NCI-H1105 treated with DMSO at 0.1 percent for 48 hours (cell line): ENCODE measurements around the gene KCNIP3.

Experiments used
- DNase-seq: peaks from one replicate; lab custom pipeline; 2025; lab: John Stamatoyannopoulos, UW

KCNIP3 gene

DNA sequence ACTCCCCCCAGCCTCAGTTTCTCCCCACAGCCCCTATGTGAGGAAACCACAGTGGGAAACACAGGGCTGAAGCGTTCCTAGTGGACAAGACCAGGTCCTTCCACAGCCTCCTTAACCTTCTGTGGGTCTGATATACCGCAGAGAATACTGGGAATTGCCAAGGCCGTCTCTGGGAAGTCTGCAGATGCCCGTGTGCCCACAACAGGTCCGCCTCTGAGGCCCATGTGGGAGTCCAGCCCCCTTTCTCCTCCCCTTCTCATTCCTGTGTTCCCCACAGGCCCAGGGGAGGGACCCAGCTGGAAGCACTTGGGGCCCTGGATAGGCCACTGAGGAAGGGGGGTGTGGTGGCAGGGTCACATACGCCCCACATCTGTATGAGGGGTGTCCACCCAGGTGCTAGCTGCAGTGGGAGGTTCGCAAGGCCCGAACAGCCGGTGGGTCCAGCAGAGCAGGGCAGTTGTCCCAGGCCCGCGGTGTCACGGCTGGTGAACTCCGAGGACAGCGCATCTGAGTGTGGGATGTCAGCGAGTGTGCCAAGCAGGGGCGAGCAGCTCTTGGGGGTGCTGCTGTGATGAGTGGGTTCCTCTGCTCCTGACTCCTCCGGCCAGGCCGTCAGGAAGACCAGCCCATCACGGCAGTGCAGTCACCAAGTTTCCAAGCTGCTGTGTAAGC lies 2.4 kb upstream of the KCNIP3 start:
- DNase-seq = no peak

DNA sequence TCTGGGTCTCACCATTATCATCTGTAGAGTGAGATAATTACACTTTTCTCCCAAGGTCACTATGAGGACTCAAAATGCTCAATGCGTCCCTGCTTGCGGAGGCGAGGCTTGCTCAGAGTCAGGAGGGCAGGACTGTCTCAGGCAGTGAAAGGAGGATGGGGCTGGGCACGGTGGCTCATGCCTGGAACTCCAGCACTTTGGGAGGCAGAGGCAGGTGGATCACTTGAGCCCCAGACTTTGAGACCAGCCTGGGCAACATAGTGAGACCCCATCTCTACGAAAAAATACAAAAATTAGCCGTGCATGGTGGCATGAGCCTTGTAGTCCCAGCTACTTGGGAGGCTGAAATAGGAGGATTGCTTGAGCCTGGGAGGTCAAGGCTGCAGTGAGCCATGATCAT lies 1.8 kb upstream of the KCNIP3 start:
- DNase-seq = no peak

DNA sequence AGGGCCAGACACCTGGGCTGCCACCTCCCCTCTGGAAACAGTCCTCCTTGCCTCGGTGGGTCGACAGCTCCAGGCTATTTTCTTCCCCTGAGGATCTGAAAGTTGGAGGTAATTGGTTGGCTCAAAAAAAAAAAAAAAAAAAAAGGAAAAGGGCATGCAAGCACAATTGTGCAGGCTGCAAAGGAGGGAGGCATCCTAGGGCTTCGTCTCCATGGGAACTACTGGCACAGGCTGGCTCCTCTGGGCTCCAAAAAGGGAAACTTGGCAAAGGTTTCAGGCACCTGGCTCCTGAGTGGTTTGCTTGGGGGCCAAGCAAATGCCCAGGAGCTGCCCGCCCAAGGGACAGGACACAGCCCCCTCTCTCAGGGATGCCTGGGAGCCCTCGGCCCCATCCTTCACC lies 1.1 kb upstream of the KCNIP3 start:
- peak; percentile 96 for DNase-seq

DNA sequence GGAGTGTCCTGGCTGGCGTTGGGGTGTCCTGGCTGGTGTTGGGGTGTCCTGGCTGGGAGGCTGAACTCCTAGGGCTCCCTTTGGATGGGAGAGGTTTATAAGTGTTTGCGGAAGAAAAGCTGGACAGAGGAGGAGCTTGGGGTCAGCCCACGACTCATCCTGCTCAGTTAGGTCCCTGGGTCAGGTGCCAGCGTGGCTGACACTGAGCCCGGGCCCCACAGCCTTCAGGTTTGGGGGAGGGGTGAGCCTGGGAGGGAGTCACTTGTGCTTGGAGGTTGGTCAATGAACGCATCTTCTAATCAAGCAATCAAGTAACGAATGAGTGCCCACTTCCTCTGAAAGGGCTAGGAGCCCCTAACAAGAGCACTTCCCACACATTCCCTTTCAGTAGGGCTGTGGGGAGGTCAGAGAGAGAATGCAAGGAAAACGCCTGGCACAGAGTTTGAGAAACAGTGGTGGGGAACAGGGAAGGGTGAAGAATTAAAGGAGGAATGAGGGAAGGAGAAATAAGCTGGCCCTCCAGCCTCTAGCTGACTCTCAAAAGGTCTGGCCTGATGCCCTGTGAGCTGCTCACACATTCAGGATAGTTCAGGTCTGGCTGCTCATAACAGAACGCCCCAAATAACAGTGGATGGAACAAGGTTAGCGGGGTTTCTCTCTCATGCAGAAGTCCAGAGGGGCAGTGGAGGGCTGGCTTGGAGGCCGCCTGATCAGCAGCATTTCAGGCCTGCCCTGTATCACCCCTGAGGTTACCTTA lies 670 bp downstream of the KCNIP3 start:
- no peak for DNase-seq

DNA sequence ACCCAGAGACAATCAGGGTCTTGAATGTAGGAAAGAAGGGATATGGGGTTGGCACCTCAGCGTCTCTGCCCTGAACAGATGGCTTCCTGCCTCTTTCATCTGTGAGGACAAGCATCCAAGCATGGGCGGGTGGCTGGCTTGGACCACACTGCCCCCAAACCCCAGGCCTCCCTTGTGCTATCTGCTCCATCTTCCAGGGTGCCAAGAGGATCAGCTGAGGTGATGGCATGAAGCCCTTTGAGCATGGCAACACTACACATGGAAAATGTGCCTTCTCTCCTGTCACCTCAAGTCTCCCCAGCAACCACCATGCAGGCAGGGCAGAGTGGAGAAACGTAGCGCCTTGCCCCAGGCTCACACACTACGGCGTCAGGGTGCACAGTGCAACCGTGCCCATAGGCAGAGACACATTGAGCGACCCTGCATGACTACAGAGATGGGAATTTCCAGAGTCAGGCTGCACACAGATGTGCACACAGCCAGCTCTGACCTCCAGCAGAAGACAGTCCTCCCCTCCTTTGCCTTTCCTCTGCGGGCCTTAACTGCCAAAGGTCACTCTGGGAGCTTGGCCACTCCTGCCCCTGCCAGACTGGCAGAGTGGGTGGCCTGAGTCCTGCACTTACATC lies 1.5 kb downstream of the KCNIP3 start:
- no peak for DNase-seq

DNA sequence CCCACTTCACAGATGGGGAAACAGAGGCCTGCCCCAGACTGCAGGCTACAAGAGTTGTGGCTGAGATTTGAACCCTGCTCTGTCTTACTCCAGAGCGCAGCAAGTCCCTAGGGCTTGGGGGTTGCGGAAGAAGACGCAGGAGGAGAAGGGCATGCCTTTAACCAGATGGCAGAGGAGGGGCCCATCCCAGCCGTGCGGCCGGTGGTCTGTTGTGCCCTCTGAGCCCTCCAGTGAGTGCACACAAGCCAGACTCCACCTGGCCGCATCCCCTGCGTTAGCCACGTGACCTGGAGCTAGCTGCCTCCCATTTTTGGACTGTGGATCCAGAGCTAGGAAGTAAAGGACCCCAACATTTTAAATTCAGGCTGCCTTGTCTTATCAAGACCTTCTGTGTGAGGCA lies 2.8 kb downstream of the KCNIP3 start:
- peak; percentile 68 for DNase-seq

DNA sequence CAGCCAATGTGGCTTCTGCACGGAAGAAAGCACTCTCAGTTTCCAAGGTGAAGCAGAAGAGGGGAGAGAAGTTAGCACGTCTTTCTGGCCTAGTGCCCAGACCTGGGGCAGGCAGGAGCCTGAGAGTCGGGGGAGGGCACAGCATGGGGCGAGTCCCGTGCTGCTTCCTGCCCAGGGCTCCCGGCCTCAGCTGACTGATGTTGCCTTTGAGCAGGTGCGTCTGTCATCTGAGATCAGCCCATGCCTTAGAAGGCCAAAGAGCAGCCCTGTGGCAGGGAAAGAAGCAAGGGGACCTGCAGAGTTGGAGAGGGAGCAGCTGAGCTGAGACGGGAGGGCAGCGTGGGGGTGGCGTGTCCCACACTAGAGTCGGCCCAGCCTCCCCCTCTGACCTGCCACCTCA lies 3.3 kb downstream of the KCNIP3 start:
- peak; percentile 89 for DNase-seq

DNA sequence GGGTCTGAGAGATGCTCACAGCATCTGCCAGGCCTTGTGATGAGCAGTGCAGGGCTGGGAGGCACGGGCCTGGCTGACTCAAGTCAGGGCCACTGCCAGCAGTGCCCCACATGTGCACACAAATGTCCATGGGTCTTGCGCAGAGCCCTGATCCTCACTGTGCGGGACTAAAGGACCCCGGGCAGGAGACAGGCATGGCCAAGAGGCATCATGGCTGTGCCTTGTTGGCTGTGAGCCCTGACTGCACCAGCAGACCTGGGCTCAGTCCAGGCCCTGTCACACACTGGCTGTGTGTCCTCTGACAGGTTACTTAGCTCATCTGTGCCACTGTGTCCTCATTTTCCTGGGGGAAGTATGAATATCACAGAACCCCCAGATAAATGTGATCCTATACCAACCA lies 4.0 kb downstream of the KCNIP3 start:
- no peak for DNase-seq

DNA sequence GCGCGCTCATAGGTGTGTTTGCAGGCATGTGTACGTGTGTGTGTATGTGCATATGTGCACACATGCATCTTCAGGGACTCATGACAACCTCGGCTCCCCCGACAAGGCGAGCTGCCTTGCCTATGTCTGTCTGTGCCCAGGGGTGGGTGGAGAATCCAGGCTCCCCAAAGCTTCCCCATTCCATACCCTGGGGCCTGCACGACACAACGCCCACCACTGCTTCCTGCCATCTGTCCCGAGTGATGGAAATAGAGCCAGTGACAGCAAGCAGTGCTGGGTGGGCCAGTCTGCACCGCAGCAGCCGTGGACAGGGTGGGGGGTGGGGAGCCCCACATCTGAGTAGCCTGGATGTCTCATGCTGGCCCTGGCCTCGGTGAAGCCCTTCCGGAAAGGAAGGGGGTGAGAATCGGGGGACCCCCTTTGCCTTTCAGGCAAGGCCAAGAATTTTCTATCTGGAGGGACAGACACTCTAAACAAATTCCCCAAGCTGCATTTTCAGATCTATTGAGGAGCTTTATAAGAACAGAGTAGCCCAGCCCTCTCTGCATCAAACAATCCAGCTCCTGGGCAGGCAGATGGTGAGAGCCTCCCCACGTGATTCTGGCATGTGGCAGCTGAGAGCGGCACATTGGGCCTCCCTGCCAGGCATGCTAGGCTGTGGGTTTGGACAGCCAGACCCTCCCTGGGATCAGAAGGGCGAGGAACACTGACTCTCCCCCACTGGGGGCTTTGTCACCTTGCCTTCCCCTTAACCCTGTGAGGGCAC lies 4.9 kb downstream of the KCNIP3 start:
- no peak for DNase-seq

DNA sequence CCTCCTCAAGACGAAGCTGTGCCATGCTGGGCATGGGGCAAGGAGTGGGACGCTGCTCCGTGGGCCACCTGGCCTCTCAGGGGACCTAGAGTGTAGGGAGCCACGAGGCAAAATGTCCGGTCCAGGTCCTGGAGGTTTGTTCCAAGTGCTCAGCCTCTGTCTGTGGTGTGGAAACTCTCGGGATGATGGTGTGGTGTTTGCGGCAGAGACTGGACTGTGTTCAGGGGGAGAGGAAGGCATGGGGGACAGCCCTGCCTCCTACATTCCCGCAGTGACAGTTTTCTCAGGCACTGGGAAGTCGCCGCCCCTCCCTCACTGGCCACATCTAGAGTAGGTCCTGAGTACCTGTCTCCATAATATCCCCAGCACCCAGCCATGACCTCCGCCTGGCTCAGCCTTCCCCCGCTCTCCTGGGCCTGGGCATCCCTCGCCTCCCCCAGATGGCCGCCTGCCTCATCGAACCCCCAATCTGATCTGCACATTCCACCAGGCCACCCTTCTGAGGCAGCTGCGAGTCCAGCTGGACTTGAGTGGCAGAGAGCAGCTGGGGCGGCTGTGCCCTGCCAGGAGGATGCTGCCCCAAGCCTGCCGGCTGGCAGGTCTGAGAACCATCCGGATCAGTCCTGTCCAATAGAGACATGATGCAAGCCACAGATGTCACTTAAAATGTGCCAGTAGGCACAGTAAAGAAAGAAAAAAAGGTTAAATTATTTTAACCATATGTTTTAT lies 6.2 kb downstream of the KCNIP3 start:
- no peak for DNase-seq

DNA sequence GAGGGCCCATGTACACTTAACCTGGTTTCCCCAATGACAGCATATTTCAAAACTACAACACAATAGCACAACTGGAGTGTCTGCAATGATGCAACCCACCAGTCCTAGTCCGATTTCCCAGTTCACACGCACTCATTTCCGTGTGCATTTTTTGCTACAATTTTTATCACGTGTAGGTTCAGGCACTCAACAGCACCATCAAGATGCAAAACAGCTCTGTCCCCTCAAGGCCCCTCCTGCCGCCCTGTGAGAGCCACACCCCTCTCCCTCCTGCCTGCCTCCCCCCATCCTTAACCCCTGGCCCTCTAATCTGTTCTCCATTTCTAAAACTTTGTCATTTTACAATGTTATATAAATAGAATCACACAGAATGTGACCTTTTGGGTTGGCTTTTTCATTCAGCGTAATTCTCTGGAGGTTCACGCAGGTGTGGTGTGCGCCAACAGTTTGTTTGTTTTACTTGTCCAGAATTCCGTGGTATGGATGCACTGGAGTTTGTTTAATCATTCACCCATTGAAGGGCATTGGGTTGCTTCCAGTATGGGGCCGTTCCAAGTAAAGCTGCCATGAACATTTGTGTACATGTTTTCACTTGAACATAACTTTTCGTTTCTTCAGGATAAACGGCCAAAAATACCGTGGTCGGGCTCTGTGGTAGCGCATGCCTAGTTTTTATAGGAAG lies 8.4 kb downstream of the KCNIP3 start:
- DNase-seq = peak; percentile 15

DNA sequence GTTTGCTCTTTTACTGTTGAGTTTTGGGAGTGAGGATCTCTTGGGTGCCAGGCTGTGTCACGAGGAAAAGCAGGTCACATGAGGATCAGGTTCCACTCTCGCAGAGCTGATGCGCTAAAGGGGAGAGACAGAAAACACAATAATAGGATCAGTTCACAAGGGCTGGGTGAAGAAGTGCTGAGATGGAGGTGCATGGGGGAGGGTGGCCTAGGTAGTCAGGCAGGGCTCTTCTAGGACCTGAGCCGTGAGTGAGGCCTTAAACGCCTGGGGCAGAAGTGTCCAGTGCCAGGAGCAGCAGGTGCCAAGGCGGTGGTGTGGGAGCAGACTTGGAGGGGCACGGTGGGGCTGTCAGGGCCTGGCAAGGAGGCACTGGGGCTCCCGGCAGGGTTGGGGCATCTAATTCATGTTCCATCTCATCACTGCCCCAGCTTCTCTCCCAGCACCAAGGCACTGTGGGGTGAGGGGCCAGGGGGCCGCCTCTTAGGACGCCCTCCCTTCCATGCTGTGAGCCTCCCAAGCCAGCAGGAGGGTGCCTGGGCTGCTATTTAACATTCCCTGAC lies 9.3 kb downstream of the KCNIP3 start:
- DNase-seq = no peak

DNA sequence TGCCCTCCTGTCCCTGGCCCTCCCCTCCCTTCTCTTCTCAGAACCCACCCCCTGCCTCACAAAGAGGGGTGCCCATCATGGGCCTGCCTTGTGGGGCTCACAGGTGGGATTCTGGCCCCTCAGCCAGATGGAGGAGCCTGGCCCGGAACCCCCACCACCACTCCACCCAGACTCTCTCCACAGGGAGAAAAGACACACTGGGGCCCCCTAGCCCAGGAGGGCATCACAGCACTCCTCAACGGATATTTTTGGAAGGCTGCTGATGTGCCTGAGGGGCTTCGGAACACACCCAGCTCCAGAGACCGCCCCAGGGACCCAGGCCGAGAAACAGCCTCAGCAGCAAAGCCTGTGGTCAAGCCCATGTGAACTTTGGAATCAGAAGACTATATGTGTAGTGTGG lies 9.9 kb downstream of the KCNIP3 start:
- DNase-seq = no peak

DNA sequence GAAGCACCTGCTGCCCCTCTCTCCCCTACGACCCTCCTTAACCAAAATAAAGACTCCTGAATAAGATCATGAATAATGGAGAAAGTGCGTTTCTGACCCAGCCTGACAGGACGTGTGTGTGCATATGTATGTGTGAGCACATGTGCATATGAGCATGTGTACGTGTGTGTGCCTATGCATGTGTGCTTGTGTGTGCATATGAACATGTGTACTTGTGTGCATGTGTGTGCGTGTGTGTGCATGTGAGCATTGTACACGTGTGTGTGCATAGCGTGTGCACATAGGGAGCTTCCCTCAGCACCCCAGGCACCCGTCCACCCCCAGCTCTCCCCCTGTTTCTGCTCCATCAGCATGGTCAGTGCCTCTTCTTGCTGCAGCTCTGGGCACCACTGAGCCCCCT lies 10.7 kb downstream of the KCNIP3 start:
- no peak for DNase-seq

DNA sequence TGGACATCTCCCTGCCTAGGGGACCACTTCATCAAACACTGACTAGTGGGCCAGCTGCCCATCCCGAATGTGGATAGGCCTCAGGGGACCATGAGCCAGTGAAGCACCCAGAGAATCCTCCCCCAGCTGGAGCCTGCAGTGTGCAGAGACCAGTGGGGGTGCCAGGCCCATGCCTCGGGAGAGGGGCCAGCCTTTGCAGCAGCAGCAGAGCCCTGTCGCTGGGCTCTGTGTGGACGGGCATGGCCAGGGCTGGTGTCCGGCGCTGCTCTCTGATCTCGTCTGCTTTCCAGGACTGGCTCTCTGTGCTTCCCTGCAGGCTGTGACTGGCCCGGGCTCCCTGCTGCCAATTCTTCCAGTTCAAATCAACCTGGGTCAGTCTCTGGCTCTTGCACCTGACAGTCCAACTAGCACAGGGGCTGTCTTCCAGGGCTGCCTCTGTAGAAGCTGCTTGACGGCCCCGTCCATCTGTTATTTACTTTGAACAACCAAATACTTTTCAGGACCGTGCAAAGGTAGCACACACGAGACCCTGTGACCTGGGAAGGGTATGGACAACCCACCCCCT lies 11.4 kb downstream of the KCNIP3 start:
- DNase-seq = no peak

DNA sequence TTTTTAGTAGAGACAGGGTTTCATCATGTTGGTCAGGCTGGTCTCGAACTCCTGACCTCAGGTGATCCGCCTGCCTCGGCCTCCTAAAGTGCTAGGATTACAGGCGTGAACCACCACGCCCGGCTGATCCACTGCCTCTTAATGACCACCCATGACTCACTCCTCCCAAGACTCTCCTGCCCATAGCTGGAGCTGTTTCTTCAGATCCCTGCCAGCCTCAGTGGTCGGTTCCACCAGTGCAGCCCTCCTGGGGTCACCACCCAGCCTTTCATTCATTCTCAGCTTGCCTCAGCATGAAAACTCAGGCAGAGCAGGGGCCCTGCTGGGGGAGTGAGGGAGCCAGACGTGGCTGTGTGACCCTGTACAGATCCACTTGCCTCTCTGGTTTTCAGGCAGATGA lies 12.5 kb downstream of the KCNIP3 start:
- no peak for DNase-seq

DNA sequence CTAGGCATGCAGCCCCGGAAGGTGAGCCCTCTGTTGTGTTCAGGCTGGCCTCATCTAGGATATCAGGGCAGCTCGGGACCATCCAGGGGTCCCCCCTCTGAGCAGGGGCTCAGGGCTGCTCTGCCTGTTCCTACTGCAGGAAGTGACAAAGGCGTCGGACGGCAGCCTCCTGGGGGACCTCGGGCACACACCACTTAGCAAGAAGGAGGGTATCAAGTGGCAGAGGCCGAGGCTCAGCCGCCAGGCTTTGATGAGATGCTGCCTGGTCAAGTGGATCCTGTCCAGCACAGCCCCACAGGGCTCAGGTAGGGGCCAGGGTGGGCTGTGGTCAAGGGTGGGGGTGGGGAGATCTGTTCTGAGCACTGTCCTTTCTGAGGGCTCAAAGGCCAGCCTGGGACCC lies 13.1 kb downstream of the KCNIP3 start:
- DNase-seq = no peak

DNA sequence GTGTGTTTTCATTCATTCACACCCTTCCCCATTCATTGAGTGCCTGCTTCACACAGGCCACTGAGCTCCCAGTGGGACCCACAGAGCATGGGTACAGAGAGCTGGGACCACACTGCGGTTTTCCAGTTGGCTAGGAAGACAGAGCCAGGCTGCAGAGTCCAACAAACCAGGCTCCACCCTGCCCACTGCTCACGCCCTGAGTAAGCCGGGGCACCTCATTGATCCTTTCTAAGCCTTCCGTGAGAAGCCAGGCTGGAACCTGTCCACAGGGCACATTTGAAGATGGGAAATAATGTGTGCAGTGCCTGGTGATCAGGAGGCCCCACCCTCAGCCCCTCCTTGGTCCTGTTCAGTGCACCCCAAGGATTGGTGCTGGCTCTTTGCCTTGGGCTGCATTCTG lies 13.5 kb downstream of the KCNIP3 start:
- no peak for DNase-seq

DNA sequence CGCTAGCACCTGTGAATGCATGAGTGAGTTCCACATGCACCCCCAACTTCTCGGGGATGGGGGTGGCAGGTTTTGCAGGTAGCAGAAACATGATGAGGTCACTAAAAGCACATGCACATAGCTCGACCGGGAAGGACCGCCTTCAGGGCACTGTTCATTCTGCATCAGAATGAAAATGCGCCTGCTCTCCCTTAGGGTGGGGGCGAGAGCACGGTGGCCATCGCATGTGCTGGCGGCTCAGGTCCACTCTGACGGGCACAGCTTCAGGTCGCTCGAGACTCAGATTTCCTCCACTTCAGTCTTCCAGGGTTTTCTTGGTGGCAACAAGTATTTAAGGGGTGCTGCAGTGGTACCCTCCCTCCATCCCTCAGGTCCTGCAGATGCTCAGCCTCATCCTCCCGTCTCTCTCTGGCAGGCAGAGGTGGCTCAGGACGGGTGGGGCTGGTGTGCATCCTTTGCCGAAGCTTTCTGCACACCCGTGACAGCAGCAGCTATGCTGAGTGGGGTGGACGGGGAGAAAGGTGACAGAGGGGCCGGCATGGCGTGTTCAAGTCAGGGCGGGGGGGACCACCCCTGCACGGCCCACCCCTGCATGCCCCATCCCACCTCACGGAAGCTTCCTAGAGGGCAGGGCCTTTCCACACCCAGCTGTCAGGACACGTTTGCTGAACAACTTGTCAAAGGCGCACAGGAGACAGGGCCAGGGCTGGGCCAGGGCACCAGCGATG lies 14.8 kb downstream of the KCNIP3 start:
- DNase-seq = no peak
